Stimulated activated CD8-positive, alpha-beta memory T cell treated with anti-CD3 and anti-CD28 coated beads, Interleukin-7, amount 100 ng/mL, for 1 hour (primary cell): Measurements from ENCODE around the gene DGCR2.
"Not testable (repeated sequence)": the region's sequence is repeated elsewhere in the genome, so short reads cannot be mapped to it uniquely, and the experiment has no call there.

ENCODE experiments used
- DNase-seq, 2 donors: peaks; one replicate each; pipeline ENCODE4 v3.0.0-alpha.2; 2020; ENCODE audit warnings: low read depth in 2 of 2

Gene DGCR2

GRCh38 chr22:19084126-19084525 is 38.1 kb downstream of the DGCR2 start:
- DNase-seq: not testable (repeated sequence)

GRCh38 chr22:19082793-19083192 is 39.4 kb downstream of the DGCR2 start:
- DNase-seq: no peak

- DNase-seq: no peak
These were observed 40.1 kb downstream of the DGCR2 start for GRCh38 chr22:19082101-19082500.

GRCh38 chr22:19081351-19081750 is 40.9 kb downstream of the DGCR2 start:
- DNase-seq: no peak

- no peak for DNase-seq
These were observed 41.4 kb downstream of the DGCR2 start for GRCh38 chr22:19080853-19081252.

GRCh38 chr22:19079691-19080090 is 42.5 kb downstream of the DGCR2 start:
- DNase-seq: no peak

GRCh38 chr22:19075404-19075803 is 46.8 kb downstream of the DGCR2 start:
- no peak for DNase-seq

GRCh38 chr22:19072853-19073252 is 49.4 kb downstream of the DGCR2 start:
- DNase-seq: not testable (repeated sequence)

- no peak for DNase-seq
These were observed 51.6 kb downstream of the DGCR2 start for GRCh38 chr22:19070397-19071169.

- no peak for DNase-seq
These were observed 52.8 kb downstream of the DGCR2 start for GRCh38 chr22:19069451-19069850.

- DNase-seq: no peak
These were observed 53.4 kb downstream of the DGCR2 start for GRCh38 chr22:19068784-19069271.

GRCh38 chr22:19067696-19068348 is 54.4 kb downstream of the DGCR2 start:
- no peak for DNase-seq

- DNase-seq: no peak
These were observed 55.5 kb downstream of the DGCR2 start for GRCh38 chr22:19066531-19067271.

- no peak for DNase-seq
These were observed 56.3 kb downstream of the DGCR2 start for GRCh38 chr22:19065929-19066328.

- no peak for DNase-seq
These were observed 56.8 kb downstream of the DGCR2 start for GRCh38 chr22:19065298-19065859.

- DNase-seq: no peak
These were observed 57.7 kb downstream of the DGCR2 start for GRCh38 chr22:19064354-19065054.

GRCh38 chr22:19063581-19064353 is 58.4 kb downstream of the DGCR2 start:
- DNase-seq: no peak

GRCh38 chr22:19062943-19063308 is 59.3 kb downstream of the DGCR2 start:
- no peak for DNase-seq

GRCh38 chr22:19062139-19062942 is 59.9 kb downstream of the DGCR2 start:
- no peak for DNase-seq
